HUES64 (cell line): ENCODE results near the gene ACSL6.

Experiments used
- H3K27ac ChIP-seq: 2 replicates; pipeline ENCODE4 v1.7.0; 2013; ENCODE audit warnings: low read depth, low read length, inconsistent platforms
- H3K27me3 ChIP-seq: 2 replicates; pipeline ENCODE4 v1.6.1; 2013; ENCODE audit warnings: mild to moderate bottlenecking, low read length; ENCODE audit not compliant: insufficient read depth
- H3K36me3 ChIP-seq: 2 replicates; pipeline ENCODE4 v1.6.1; 2013; ENCODE audit warnings: mild to moderate bottlenecking, low read length; ENCODE audit not compliant: insufficient read depth
- H3K4me1 ChIP-seq: 2 replicates; pipeline ENCODE4 v1.6.1; 2013; ENCODE audit warnings: mild to moderate bottlenecking, low read length, moderate library complexity; ENCODE audit not compliant: insufficient read depth
- H3K4me3 ChIP-seq: 2 replicates; pipeline ENCODE4 v1.5.1; 2013; ENCODE audit warnings: mild to moderate bottlenecking, low read length, moderate library complexity
- H3K9ac ChIP-seq: 2 replicates; pipeline ENCODE4 v1.6.1; 2013; ENCODE audit warnings: mild to moderate bottlenecking, low read depth, low read length
- H3K9me3 ChIP-seq: 2 replicates; pipeline ENCODE4 v1.6.1; 2013; ENCODE audit warnings: low read depth, low read length; ENCODE audit not compliant: insufficient read depth
- WGBS: fragments of 150-250, 120-280 bp; methylation state at CpG from one replicate; pipeline ENCODE4 v1.1.7; 2013; ENCODE audit warnings: missing lambda C conversion rate; 5-methylcytosine and 5-hydroxymethylcytosine counted together

The ACSL6 gene

DNA sequence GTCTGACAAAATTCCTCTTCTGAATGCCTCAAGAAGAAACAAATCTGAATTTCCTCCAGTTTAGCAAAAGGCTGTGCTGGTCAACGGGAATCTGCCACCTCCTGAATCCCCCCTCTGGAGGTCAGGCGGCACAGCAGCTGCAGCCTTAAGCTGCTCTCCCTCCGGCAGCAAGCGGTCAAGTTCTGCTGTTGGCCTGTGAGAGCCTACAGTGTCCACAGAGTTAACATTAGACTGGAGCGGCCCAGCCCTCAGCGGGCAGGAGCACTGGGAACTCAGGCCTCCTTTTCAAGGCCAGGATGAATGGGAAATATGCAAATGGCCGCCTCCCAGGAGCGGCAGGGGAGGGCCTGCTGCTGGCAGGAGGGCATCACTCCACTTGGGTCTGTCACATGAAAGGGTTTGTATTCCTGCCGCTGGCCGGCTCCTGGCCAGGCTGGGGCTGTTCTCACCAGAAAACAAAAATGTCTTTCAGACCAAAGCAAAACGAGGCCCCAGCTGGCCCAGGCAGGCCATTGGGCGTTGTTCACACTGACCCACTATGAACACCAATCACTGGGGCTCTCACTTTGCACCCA, 8.2 kb downstream of the ACSL6 start:
- no peak overlapping the region for H3K9ac ChIP-seq
- H3K4me1 ChIP-seq = peaks cover 29% of the 10 kb centered on the region
- H3K36me3 ChIP-seq = no peaks in the 10 kb centered on the region
- H3K4me3 ChIP-seq = no peak overlapping the region
- no peaks in the 10 kb centered on the region for H3K9me3 ChIP-seq
- WGBS = 6% methylated on average over 12 of the region's 12 CpGs
- H3K27me3 ChIP-seq = peaks cover 3% of the 10 kb centered on the region; the same call in 1 of the 2 replicates
- H3K27ac ChIP-seq = no peak overlapping the region

GRCh38 chr5:132002757-132003156, 8.7 kb downstream of the ACSL6 start:
- Histone ChIP-seq H3K36me3 (no peaks in the 10 kb centered on the region), H3K9me3 (no peaks in the 10 kb centered on the region), H3K4me3 (no peak overlapping the region), H3K4me1 (peaks cover 29% of the 10 kb centered on the region), H3K27ac (no peak overlapping the region), H3K27me3 (peaks cover 3% of the 10 kb centered on the region; the same call in 1 of the 2 replicates), H3K9ac (no peak overlapping the region)
- WGBS = 87% methylated on average over 1 of the region's 2 CpGs

- H3K9me3 ChIP-seq = no peaks in the 10 kb centered on the region
- H3K4me3 ChIP-seq = no peak overlapping the region
- peaks cover 3% of the 10 kb centered on the region; the same call in 1 of the 2 replicates for H3K27me3 ChIP-seq
- H3K9ac ChIP-seq = no peak overlapping the region
- H3K36me3 ChIP-seq = no peaks in the 10 kb centered on the region
- 64% methylated on average over 11 of the region's 11 CpGs for WGBS
- H3K27ac ChIP-seq = peak overlapping the region; percentile 39; the same call in 1 of the 2 replicates
- H3K4me1 ChIP-seq = peaks cover 29% of the 10 kb centered on the region
Measured at GRCh38 chr5:132001647-132002561, 9.6 kb downstream of the ACSL6 start.

DNA sequence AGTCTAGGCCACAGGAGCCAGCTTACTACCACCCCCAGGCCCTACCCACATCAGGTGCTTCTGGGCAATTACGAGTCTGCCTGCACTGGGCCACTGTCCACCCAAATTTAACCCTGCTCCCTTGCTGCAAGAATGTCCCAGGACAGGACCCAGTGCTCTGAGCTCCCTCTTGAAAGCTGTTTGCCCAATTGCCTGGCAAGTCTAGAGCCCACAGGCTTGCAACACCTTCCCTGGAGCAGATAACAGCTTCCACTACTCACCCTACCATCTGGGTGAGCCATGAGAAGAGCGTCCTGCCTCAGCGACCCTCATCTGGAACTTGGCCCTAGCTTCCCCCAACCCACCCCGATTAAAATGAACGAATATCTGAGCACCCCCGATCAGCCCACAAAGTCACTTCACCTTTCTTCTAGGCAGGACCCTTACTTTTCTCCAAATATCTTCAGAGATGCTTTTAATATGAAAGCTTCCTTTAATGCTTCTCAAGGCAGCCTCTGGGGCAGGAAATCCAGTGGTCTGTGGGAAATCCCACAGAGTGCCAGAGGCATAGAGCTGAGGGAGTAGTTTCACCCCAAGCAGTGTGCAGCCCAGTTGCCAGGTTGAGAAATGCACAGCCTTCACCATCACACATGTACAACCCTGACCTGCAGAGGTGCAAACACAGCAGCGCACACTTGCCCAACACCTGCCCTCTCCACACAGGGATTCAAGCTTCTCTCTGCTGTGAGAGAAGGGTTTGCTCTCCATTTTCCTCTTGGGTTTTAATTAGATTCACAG, 10.6 kb downstream of the ACSL6 start:
- no peak overlapping the region for H3K27ac ChIP-seq
- no peaks in the 10 kb centered on the region for H3K9me3 ChIP-seq
- no peak overlapping the region for H3K4me3 ChIP-seq
- no peaks in the 10 kb centered on the region for H3K36me3 ChIP-seq
- H3K9ac ChIP-seq = no peak overlapping the region
- peaks cover 3% of the 10 kb centered on the region; the same call in 1 of the 2 replicates for H3K27me3 ChIP-seq
- peaks cover 29% of the 10 kb centered on the region for H3K4me1 ChIP-seq
- 95% methylated on average over 7 of the region's 7 CpGs for WGBS

- WGBS = 67% methylated on average over 2 of the region's 2 CpGs
Measured at GRCh38 chr5:132000241-132000490, 11.3 kb downstream of the ACSL6 start.

GRCh38 chr5:131999441-132000240, 11.8 kb downstream of the ACSL6 start:
- WGBS = 59% methylated on average over 11 of the region's 13 CpGs
- Histone ChIP-seq H3K9ac (no peak overlapping the region), H3K4me3 (no peak overlapping the region)

More at GRCh38 chr5:132000241-132000490, 11.3 kb downstream of the ACSL6 start:
- Histone ChIP-seq H3K36me3 (no peaks in the 10 kb centered on the region), H3K27ac (no peak overlapping the region), H3K4me1 (peaks cover 29% of the 10 kb centered on the region), H3K4me3 (no peak overlapping the region), H3K27me3 (peaks cover 3% of the 10 kb centered on the region; the same call in 1 of the 2 replicates), H3K9me3 (no peaks in the 10 kb centered on the region), H3K9ac (no peak overlapping the region)

DNA sequence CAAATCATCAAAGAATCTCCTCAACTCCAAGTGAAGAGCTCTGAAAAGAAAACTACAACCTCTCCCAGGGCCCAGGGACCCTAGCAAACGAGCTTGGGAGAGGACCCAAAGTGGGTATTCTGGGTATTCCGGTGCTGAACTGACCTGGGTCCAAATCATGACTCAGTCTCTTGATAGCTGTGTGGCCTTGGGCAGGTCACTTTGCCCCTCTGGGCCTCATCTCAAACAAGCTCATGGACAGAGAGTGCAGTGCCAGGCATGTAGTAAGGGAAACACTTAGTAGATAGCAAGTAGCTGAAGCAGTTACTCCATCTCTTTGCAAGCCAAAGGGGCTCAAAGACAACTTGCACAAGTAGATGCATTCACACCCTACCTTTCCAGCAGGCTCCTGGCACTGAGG, 12.4 kb downstream of the ACSL6 start:
- Histone ChIP-seq H3K4me1 (peaks cover 37% of the 10 kb centered on the region), H3K27ac (no peak overlapping the region), H3K9ac (no peak overlapping the region), H3K27me3 (peaks cover 3% of the 10 kb centered on the region; the same call in 1 of the 2 replicates), H3K36me3 (no peaks in the 10 kb centered on the region), H3K4me3 (no peak overlapping the region), H3K9me3 (no peaks in the 10 kb centered on the region)
- 91% methylated on average over 2 of the region's 2 CpGs for WGBS

More at GRCh38 chr5:131999441-132000240, 11.8 kb downstream of the ACSL6 start:
- H3K27me3 ChIP-seq = peaks cover 3% of the 10 kb centered on the region; the same call in 1 of the 2 replicates
- H3K4me1 ChIP-seq = peaks cover 32% of the 10 kb centered on the region
- H3K9me3 ChIP-seq = no peaks in the 10 kb centered on the region
- H3K36me3 ChIP-seq = no peaks in the 10 kb centered on the region
- no peak overlapping the region for H3K27ac ChIP-seq

DNA sequence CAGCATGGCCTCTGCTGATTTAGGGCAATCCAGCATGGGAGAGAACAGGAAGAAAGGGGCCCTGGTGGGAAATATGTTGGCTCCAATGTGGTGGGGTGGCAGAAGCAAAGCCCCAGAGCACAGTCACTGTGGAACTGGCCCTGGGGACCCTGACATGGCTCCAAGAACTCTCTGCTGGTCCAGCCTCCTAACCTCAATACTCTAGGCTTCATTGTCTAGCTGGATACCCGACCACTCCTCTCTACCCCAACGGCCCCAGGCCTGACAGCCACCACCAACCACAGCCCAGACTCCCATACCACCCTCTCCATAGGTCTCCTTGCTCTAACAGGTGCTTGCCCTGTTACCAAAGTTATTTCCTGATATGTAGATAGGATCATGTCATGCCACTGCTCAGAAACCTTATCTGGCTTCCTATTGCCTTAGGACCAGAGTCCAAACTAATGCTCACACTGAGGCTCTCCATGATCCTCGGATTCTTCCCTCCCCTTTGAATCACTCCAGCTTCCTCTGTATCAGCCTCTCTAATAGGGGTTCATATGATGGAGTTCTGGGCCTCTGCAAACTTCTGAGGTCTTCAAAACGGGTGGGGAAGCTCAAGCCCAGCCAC, 12.9 kb downstream of the ACSL6 start:
- no peak overlapping the region for H3K4me3 ChIP-seq
- no peaks in the 10 kb centered on the region for H3K9me3 ChIP-seq
- peaks cover 35% of the 10 kb centered on the region for H3K4me1 ChIP-seq
- peaks cover 3% of the 10 kb centered on the region; the same call in 1 of the 2 replicates for H3K27me3 ChIP-seq
- 79% methylated on average over 4 of the region's 4 CpGs for WGBS
- H3K9ac ChIP-seq = no peak overlapping the region
- no peaks in the 10 kb centered on the region for H3K36me3 ChIP-seq
- H3K27ac ChIP-seq = no peak overlapping the region

DNA sequence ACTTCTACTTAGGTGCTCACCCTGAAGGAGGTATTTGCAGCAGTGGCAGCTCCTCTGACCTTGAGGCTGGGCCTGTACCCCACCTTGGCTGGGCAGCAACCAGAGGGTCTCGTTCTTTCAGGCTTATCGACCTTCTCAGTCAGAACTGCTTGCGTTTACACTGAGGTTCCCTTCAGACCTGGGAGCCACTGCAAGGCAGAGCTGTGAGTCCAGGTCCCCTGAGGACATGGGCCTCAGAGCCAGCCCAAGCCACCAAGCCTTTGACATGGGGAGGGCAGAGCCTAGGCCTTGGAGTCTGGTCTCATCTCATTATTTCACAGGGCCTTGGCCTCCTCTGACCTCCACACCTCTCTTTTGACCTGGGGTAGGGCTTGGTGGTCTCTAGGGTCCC, 13.7 kb downstream of the ACSL6 start:
- 94% methylated on average over 3 of the region's 3 CpGs for WGBS
- Histone ChIP-seq H3K4me1 (peaks cover 28% of the 10 kb centered on the region), H3K36me3 (no peaks in the 10 kb centered on the region), H3K27ac (no peak overlapping the region), H3K4me3 (no peak overlapping the region), H3K9me3 (no peaks in the 10 kb centered on the region), H3K27me3 (peaks cover 3% of the 10 kb centered on the region; the same call in 1 of the 2 replicates), H3K9ac (no peak overlapping the region)

GRCh38 chr5:131997026-131997726, 14.3 kb downstream of the ACSL6 start:
- Histone ChIP-seq H3K27me3 (peaks cover 3% of the 10 kb centered on the region; the same call in 1 of the 2 replicates), H3K9me3 (no peaks in the 10 kb centered on the region), H3K4me3 (no peak overlapping the region), H3K4me1 (peaks cover 23% of the 10 kb centered on the region), H3K27ac (no peak overlapping the region), H3K9ac (no peak overlapping the region), H3K36me3 (no peaks in the 10 kb centered on the region)
- WGBS = 96% methylated on average over 5 of the region's 5 CpGs
